GM18951 (cell line): Measurements from ENCODE around the gene ZNF177.
"Not testable (repeated sequence)": the region's sequence is repeated elsewhere in the genome, so short reads cannot be mapped to it uniquely, and the experiment has no call there.

Source experiments
- POLR2A ChIP-seq: IDR thresholded peaks from 4 replicates; pipeline ENCODE4 v1.6.1; 2011; ENCODE audit warnings: mild to moderate bottlenecking; ENCODE audit not compliant: insufficient read length, insufficient read depth; ENCODE audit errors: extremely low read depth
- in situ Hi-C: fragments of 300-500 bp; cut with MboI; formaldehyde crosslinking; loops from one replicate; pipeline ENCODE4 v1.12.0; 2022; ENCODE audit warnings: low sequenced_read_pairs, mixed read lengths, inconsistent platforms; ENCODE audit not compliant: unreplicated experiment

ZNF177 gene

GRCh38 chr19:9362905-9363304 lies at the start of gene ZNF177:
Gene ZNF177 (plus strand): TSS chr19:9363013. CDS start chr19:9378312, 15,299 bp downstream.
- TF ChIP-seq POLR2A = no peak

GRCh38 chr19:9313756-9314155 lies 49.1 kb upstream of the ZNF177 start:
- TF ChIP-seq POLR2A = no peak
- in situ Hi-C loops = no loop called here

More at GRCh38 chr19:9362905-9363304, at the start of gene ZNF177:
- in situ Hi-C loops = no loop called here

- in situ Hi-C loops = no loop called here
- no peak for TF ChIP-seq POLR2A
These were observed 41.5 kb upstream of the ZNF177 start for GRCh38 chr19:9321338-9321737.

- in situ Hi-C loops = not testable (repeated sequence)
These were observed 41.1 kb upstream of the ZNF177 start for GRCh38 chr19:9321756-9322155.

GRCh38 chr19:9322201-9322600 lies 40.6 kb upstream of the ZNF177 start:
- in situ Hi-C loops = not testable (repeated sequence)

GRCh38 chr19:9323557-9323918 lies 39.3 kb upstream of the ZNF177 start:
- in situ Hi-C loops = no loop called here
- no peak for TF ChIP-seq POLR2A

GRCh38 chr19:9323919-9324583 lies 38.8 kb upstream of the ZNF177 start, which contains the start of gene ZNF559:
Gene ZNF559 (plus strand): TSS chr19:9324179. CDS start chr19:9338550, 14,371 bp downstream.
- TF ChIP-seq POLR2A = peak; percentile 56
- in situ Hi-C loops = no loop called here

- TF ChIP-seq POLR2A = no peak
- in situ Hi-C loops = no loop called here
These were observed 38.2 kb upstream of the ZNF177 start for GRCh38 chr19:9324584-9324962.

GRCh38 chr19:9329999-9330398 lies 32.8 kb upstream of the ZNF177 start:
- in situ Hi-C loops = no loop called here
- no peak for TF ChIP-seq POLR2A

GRCh38 chr19:9342610-9343304 lies 20.1 kb upstream of the ZNF177 start:
- in situ Hi-C loops = no loop called here
- TF ChIP-seq POLR2A = no peak

GRCh38 chr19:9345005-9345404 lies 17.8 kb upstream of the ZNF177 start:
- in situ Hi-C loops = no loop called here
- no peak for TF ChIP-seq POLR2A

- in situ Hi-C loops = no loop called here
These were observed 14.6 kb upstream of the ZNF177 start for GRCh38 chr19:9348253-9348652.

GRCh38 chr19:9348671-9349070 lies 14.1 kb upstream of the ZNF177 start:
- TF ChIP-seq POLR2A = no peak
- in situ Hi-C loops = no loop called here

More at GRCh38 chr19:9348253-9348652, 14.6 kb upstream of the ZNF177 start:
- no peak for TF ChIP-seq POLR2A

- in situ Hi-C loops = no loop called here
- TF ChIP-seq POLR2A = no peak
These were observed 10.3 kb upstream of the ZNF177 start for GRCh38 chr19:9352505-9352904.
